ENCODE measurements around the gene SIGLEC6.

The SIGLEC6 gene

GRCh38 chr19:51531349-51532315 is at the start of gene SIGLEC6:
Gene SIGLEC6 (minus strand): TSS chr19:51531670. CDS start chr19:51531648, 22 bp downstream.
- DNase-seq, result peak; percentile 64

- no peak for DNase-seq
Measured at GRCh38 chr19:51576850-51577249, 45.4 kb upstream of the SIGLEC6 start.

GRCh38 chr19:51573331-51573730 is 41.9 kb upstream of the SIGLEC6 start:
- DNase-seq, result no peak

- no peak for DNase-seq
Measured at GRCh38 chr19:51572908-51573307, 41.4 kb upstream of the SIGLEC6 start.

- DNase-seq, result no peak
Measured at GRCh38 chr19:51572410-51572809, 40.9 kb upstream of the SIGLEC6 start.

GRCh38 chr19:51571599-51571998 is 40.1 kb upstream of the SIGLEC6 start:
- DNase-seq, result no peak

GRCh38 chr19:51570962-51571575 is 39.6 kb upstream of the SIGLEC6 start, which contains the start of gene ZNF175:
Gene ZNF175 (plus strand): TSS chr19:51571283. CDS start chr19:51573330, 2,047 bp downstream.
- DNase-seq, result peak; percentile 94

DNA sequence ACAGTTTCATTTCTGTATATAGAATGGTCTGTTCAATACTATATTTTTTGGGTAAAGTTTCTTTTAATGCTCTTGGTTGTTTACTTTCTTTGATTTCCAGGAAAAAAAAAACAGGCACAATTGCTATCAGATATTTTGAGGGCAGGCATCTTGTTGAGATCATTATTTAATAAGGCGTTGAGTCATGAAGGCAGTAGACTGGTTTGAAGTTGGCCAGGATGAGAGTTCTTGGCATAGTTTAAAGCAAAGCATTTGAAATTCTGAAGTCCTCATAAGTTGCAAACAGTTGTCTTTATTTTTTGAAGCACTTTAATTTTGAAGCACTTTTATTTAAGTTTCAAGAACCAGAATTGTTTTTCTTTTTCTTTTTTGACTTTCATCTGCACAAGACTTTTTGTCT is 37.0 kb upstream of the SIGLEC6 start:
- no peak for DNase-seq

DNA sequence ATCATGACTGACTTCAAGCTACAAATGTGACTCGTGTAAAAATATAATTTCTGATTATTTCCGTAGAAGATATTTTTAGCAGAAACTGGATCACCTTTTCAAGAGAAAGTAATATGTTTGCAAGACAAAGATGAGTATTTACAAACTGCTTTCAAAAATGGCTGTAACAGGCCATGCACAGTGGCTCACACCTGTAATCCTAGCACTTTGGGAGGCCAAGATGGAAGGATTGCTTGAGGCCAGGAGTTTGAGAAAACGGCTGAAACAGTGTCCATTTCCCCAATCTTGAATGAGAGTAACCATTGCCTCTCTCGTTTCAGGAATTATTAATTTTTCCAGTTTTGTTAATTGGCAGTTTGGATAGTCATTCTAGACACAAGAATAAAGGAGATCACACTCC is 36.1 kb upstream of the SIGLEC6 start:
- DNase-seq, result no peak

DNA sequence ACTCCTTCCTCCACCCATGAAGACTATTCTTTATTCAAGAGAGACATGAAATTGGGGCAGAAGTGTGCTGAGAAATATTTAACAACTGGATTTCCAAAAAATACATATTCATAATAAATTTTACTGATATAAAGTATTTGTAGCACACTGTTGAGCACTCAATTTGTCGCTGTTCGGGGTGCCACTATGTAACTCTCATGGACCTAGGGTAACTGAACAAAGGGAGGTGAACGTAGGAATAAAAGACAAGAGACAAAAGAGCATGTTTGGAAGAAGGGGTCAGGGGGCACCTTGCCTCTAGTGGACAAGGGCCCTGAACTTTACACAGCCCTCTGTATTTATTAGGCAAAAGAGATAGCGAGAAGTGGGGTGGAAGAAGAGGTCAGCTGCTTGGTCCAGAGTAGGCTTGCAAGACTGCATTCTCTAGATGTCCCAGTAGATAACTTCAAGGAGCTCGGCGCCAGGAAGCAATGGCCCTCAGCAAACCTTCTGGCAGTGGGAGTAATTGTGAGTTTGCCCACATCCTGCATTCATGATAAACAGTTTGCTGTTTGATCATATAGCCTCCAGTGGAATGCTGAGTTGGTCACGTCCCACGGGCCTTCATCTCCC is 35.1 kb upstream of the SIGLEC6 start:
- DNase-seq, result no peak

DNA sequence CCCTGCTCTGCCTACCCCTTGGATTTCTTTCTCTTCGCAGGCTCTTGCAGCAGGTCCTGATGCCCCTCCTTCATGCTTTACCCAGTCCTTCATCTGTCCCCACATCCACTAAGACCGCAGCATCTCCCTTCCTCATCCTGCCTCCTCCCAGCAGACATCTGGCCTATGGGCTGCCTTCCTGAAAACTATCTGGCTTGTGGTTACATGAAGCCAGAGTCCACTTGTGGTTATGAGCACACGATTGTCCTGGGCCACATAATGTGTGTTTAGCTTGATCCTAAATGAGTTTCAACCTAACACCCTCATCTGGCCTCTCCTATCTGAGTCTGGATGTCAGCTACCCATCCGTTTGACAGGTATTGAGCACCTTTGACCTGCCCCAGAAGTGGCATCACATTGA is 34.1 kb upstream of the SIGLEC6 start:
- no peak for DNase-seq

- no peak for DNase-seq
Measured at GRCh38 chr19:51564791-51565190, 33.3 kb upstream of the SIGLEC6 start.

GRCh38 chr19:51560339-51560738 is 28.9 kb upstream of the SIGLEC6 start:
- DNase-seq, result no peak

DNA sequence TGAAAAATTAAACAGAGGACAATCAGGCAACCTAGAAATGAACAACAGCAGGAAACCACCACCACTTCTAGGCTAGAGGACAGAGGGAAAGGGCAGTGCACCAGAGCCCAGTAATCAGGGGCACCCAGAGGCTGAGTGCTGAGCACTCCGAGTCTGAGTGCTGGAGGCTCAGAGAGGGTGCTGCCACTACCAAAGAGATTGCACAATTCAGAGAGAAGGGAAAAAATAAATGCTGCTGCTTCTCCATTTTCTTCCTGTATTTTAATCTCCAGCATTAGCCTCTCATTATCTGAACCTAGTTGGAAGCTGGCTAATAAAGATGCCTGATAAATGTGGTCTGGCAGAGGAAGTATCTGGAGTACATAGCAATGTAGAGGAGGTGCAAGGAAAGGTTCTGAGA is 27.8 kb upstream of the SIGLEC6 start:
- DNase-seq, result no peak

DNA sequence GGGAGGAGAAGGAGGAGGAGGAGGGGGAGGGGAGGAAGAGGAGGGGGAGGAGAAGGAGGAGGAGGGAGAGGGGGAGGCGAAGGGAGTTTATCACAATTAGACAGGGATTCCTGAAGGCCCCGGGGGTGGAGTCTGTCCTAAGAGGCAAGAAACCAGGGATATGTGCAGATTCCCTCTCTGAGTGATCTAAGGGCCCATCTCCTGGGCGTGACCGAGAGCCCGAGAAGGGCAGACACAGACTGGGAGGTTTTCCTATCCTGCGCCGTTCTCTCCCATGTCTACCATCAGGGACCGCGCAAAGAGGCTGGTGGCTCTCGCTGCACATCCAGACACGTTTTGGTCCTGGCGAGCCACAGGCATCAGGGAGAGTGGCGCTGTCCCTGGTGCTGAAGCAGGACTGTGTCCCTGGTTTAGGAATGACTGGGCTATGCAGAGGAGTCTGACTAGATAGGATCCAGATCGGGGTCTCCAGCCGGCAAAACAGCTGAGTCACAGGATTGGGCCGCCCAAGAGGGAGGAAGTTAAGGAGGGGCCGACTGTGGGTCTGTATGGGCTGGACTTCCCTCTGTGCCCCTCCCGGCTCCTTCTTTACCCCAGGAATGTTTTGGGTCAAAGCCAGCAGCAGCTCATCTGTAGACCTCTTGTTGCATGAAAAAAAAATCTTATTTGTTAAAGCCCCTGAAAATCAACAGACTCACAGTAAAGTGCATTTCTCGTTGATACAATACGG is 21.7 kb upstream of the SIGLEC6 start:
- DNase-seq, result peak; percentile 76

DNA sequence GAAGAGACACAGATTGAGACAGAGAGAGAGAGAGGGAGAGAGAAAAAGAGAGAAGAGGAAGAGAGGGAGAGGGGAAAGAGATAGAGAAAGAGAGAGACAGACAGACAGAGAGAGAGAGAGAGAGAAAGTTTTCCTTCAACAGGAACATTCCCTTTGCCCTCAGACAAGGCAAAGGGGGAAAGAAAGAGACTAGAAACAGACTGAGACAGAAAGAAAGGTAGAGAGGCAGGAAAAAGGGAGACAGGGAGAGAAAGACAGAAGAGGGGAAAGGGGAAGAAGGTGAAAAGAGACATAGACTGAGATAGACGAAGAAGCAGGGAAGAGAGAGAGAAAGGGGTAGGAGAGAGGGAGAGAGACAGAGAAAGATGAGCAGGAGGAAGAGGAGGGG is 21.1 kb upstream of the SIGLEC6 start:
- DNase-seq, result no peak

DNA sequence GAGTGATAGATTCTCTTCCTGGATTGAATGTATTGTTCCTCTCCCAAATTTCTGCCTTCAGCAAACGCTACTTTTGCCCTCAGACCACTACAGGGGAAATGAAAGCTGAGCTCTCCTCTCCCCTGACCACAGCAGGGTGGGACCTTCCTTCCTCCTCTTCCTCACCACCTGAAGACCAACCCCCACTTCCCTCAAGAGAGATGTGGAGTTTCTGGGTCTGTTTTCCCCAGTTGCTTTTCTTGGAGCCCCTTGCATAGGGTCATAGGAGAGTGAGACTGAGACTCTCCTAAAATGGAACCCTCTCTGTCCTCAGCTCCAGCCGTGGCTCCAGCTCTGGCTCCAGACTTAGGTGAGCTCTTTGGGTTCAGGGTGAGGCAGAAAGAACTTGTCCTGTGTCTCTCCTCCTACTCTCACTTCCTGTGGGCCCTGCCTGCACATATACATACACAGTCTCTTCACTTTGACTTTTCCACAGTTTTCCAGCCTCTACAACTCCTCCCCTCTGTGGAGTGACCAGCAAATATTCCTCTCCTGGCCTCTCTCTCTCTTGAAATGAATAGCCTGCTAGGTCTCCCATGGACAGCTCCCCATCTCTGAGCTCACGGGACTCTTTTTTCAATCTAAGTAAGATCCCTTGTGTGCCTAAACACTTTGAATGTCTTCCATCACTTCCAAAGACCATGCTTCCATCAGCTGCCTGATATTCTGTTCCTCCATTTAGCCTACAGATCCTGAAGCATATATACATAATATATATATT is 20.4 kb upstream of the SIGLEC6 start:
- DNase-seq, result no peak

- DNase-seq, result no peak
Measured at GRCh38 chr19:51550848-51551672, 19.6 kb upstream of the SIGLEC6 start.

- DNase-seq, result no peak
Measured at GRCh38 chr19:51549533-51550324, 18.3 kb upstream of the SIGLEC6 start.

GRCh38 chr19:51548891-51549305 is 17.4 kb upstream of the SIGLEC6 start:
- DNase-seq, result no peak
